ENCODE data around the gene PKD2.

GRCh38 chr4:87965501-87965975 is 41.9 kb upstream of the PKD2 start:
- TF ChIP-seq, protein P1, sequence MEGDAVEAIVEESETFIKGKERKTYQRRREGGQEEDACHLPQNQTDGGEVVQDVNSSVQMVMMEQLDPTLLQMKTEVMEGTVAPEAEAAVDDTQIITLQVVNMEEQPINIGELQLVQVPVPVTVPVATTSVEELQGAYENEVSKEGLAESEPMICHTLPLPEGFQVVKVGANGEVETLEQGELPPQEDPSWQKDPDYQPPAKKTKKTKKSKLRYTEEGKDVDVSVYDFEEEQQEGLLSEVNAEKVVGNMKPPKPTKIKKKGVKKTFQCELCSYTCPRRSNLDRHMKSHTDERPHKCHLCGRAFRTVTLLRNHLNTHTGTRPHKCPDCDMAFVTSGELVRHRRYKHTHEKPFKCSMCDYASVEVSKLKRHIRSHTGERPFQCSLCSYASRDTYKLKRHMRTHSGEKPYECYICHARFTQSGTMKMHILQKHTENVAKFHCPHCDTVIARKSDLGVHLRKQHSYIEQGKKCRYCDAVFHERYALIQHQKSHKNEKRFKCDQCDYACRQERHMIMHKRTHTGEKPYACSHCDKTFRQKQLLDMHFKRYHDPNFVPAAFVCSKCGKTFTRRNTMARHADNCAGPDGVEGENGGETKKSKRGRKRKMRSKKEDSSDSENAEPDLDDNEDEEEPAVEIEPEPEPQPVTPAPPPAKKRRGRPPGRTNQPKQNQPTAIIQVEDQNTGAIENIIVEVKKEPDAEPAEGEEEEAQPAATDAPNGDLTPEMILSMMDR (IDR thresholded peaks at IDR 0.05) = no peak
- no peak for TF ChIP-seq POLR2A (IDR thresholded peaks at IDR 0.05)
- no peak for TF ChIP-seq EP300 (IDR thresholded peaks at IDR 0.05)
- no peak for TF ChIP-seq POLR2AphosphoS5 (IDR thresholded peaks at IDR 0.05)
